ENCODE measurements around the gene EIF4E2.

Gene EIF4E2

GRCh38 chr2:232525199-232525598, 25.3 kb upstream of the EIF4E2 start:
- Histone ChIP-seq H2AK5ac (ENCODE audit: low read length, severe bottlenecking) (no peak overlapping the region), H3K4me2 (ENCODE audit: low read length, poor library complexity, severe bottlenecking) (no peak overlapping the region), H4K8ac (ENCODE audit: low read length) (no peak overlapping the region), H3K4me1 (ENCODE audit: control insufficient read depth, insufficient read depth, low read depth, low read length) (peaks cover 20% of the 10 kb centered on the region), H3K79me1 (replicated peaks; ENCODE audit: low read length, poor library complexity, severe bottlenecking) (no peaks in the 10 kb centered on the region), H3K23ac (ENCODE audit: low read length in 2 of 2) (no peak overlapping the region), H3K18ac (ENCODE audit: low read depth in 1 of 2, low read length in 2 of 2) (no peak overlapping the region), H3K36me3 (ENCODE audit: control insufficient read depth in 1 of 2, insufficient read depth in 2 of 2, low read depth in 1 of 2, low read length in 2 of 2) (no peaks in the 10 kb centered on the region), H2BK12ac (ENCODE audit: low read length in 2 of 2) (no peak overlapping the region), H2BK5ac (ENCODE audit: low read depth, low read length, poor library complexity, severe bottlenecking) (no peak overlapping the region), H4K91ac (ENCODE audit: low read length) (no peak overlapping the region), H2BK120ac (ENCODE audit: low read depth, low read length) (no peak overlapping the region), H2AFZ (ENCODE audit: low read depth, low read length) (no peak overlapping the region), H3K27me3 (ENCODE audit: control insufficient read depth in 1 of 2, insufficient read depth in 1 of 2, low read length in 2 of 2) (peaks cover 59 to 87% of the 10 kb centered on the region in 2 experiments), H3K9me3 (ENCODE audit: control insufficient read depth, low read length) (no peaks in the 10 kb centered on the region), H3K4me3 (ENCODE audit: insufficient read depth in 1 of 2, low read depth in 1 of 2, low read length in 2 of 2) (no peak overlapping the region), H3K14ac (ENCODE audit: low read length in 2 of 2) (no peak overlapping the region), H3K4ac (ENCODE audit: low read depth in 1 of 2, low read length in 2 of 2) (no peak overlapping the region), H2BK15ac (ENCODE audit: low read depth, poor library complexity, severe bottlenecking) (no peak overlapping the region), H3K9ac (ENCODE audit: low read length) (no peak overlapping the region), H3K27ac (ENCODE audit: low read length, poor library complexity, severe bottlenecking) (no peak overlapping the region)
- 83% methylated on average over 12 of the region's 14 CpGs for WGBS
- no peak for DNase-seq

- no peak within 1 kb of the TSS for H3K14ac ChIP-seq (ENCODE audit: low read length in 2 of 2)
- peaks cover 57 to 87% of the 10 kb centered on the region in 2 experiments for H3K27me3 ChIP-seq (ENCODE audit: control insufficient read depth in 1 of 2, insufficient read depth in 1 of 2, low read length in 2 of 2)
- H3K4ac ChIP-seq (ENCODE audit: low read depth in 1 of 2, low read length in 2 of 2) = no peak within 1 kb of the TSS
- H3K27ac ChIP-seq (ENCODE audit: low read length, poor library complexity, severe bottlenecking) = no peak within 1 kb of the TSS
- no peaks in the 10 kb centered on the region for H3K36me3 ChIP-seq (ENCODE audit: control insufficient read depth in 1 of 2, insufficient read depth in 2 of 2, low read depth in 1 of 2, low read length in 2 of 2)
- no peak within 1 kb of the TSS for H3K9ac ChIP-seq (ENCODE audit: low read length)
- no peaks in the 10 kb centered on the region for H3K9me3 ChIP-seq (ENCODE audit: control insufficient read depth, low read length)
- H3K4me1 ChIP-seq (ENCODE audit: control insufficient read depth, insufficient read depth, low read depth, low read length) = peaks cover 20% of the 10 kb centered on the region
- H2BK5ac ChIP-seq (ENCODE audit: low read depth, low read length, poor library complexity, severe bottlenecking) = no peak within 1 kb of the TSS
- no peak within 1 kb of the TSS for H3K18ac ChIP-seq (ENCODE audit: low read depth in 1 of 2, low read length in 2 of 2)
- H2AFZ ChIP-seq (ENCODE audit: low read depth, low read length) = no peak within 1 kb of the TSS
- H2AK5ac ChIP-seq (ENCODE audit: low read length, severe bottlenecking) = no peak within 1 kb of the TSS
- no peak within 1 kb of the TSS for H3K23ac ChIP-seq (ENCODE audit: low read length in 2 of 2)
- DNase-seq = no peak
- H2BK15ac ChIP-seq (ENCODE audit: low read depth, poor library complexity, severe bottlenecking) = no peak within 1 kb of the TSS
- H2BK120ac ChIP-seq (ENCODE audit: low read depth, low read length) = no peak within 1 kb of the TSS
- H4K8ac ChIP-seq (ENCODE audit: low read length) = no peak within 1 kb of the TSS
- H4K91ac ChIP-seq (ENCODE audit: low read length) = no peak within 1 kb of the TSS
- 35% methylated on average over 15 of the region's 18 CpGs for WGBS
- no peak within 1 kb of the TSS for H3K4me3 ChIP-seq (ENCODE audit: insufficient read depth in 1 of 2, low read depth in 1 of 2, low read length in 2 of 2)
- no peaks in the 10 kb centered on the region for H3K79me1 ChIP-seq (replicated peaks; ENCODE audit: low read length, poor library complexity, severe bottlenecking)
- H3K4me2 ChIP-seq (ENCODE audit: low read length, poor library complexity, severe bottlenecking) = no peak within 1 kb of the TSS
- H2BK12ac ChIP-seq (ENCODE audit: low read length in 2 of 2) = no peak within 1 kb of the TSS
Measured at GRCh38 chr2:232525791-232526371, 24.6 kb upstream of the EIF4E2 start, which contains the start of gene CHRND. Gene CHRND (plus strand): TSS chr2:232526160. CDS start chr2:232526216, 56 bp downstream.

- no peak overlapping the region for H3K23ac ChIP-seq (ENCODE audit: low read length in 2 of 2)
- no peak overlapping the region for H3K4ac ChIP-seq (ENCODE audit: low read depth in 1 of 2, low read length in 2 of 2)
- no peak overlapping the region for H3K18ac ChIP-seq (ENCODE audit: low read depth in 1 of 2, low read length in 2 of 2)
- H3K4me2 ChIP-seq (ENCODE audit: low read length, poor library complexity, severe bottlenecking) = no peak overlapping the region
- peaks cover 51 to 87% of the 10 kb centered on the region in 2 experiments for H3K27me3 ChIP-seq (ENCODE audit: control insufficient read depth in 1 of 2, insufficient read depth in 1 of 2, low read length in 2 of 2)
- no peaks in the 10 kb centered on the region for H3K9me3 ChIP-seq (ENCODE audit: control insufficient read depth, low read length)
- WGBS = 82% methylated on average over 11 of the region's 13 CpGs
- H4K91ac ChIP-seq (ENCODE audit: low read length) = no peak overlapping the region
- H3K36me3 ChIP-seq (ENCODE audit: control insufficient read depth in 1 of 2, insufficient read depth in 2 of 2, low read depth in 1 of 2, low read length in 2 of 2) = no peaks in the 10 kb centered on the region
- H2AFZ ChIP-seq (ENCODE audit: low read depth, low read length) = no peak overlapping the region
- no peak overlapping the region for H3K14ac ChIP-seq (ENCODE audit: low read length in 2 of 2)
- no peak overlapping the region for H2BK12ac ChIP-seq (ENCODE audit: low read length in 2 of 2)
- H2BK15ac ChIP-seq (ENCODE audit: low read depth, poor library complexity, severe bottlenecking) = no peak overlapping the region
- no peak overlapping the region for H4K8ac ChIP-seq (ENCODE audit: low read length)
- no peak overlapping the region for H2AK5ac ChIP-seq (ENCODE audit: low read length, severe bottlenecking)
- no peak overlapping the region for H3K27ac ChIP-seq (ENCODE audit: low read length, poor library complexity, severe bottlenecking)
- H3K4me1 ChIP-seq (ENCODE audit: control insufficient read depth, insufficient read depth, low read depth, low read length) = peaks cover 20% of the 10 kb centered on the region
- H3K4me3 ChIP-seq (ENCODE audit: insufficient read depth in 1 of 2, low read depth in 1 of 2, low read length in 2 of 2) = no peak overlapping the region
- no peak for DNase-seq
- no peak overlapping the region for H2BK5ac ChIP-seq (ENCODE audit: low read depth, low read length, poor library complexity, severe bottlenecking)
- H3K9ac ChIP-seq (ENCODE audit: low read length) = no peak overlapping the region
- no peaks in the 10 kb centered on the region for H3K79me1 ChIP-seq (replicated peaks; ENCODE audit: low read length, poor library complexity, severe bottlenecking)
- H2BK120ac ChIP-seq (ENCODE audit: low read depth, low read length) = no peak overlapping the region
Measured at GRCh38 chr2:232526372-232526941, 24.0 kb upstream of the EIF4E2 start.

GRCh38 chr2:232527905-232528470, 22.5 kb upstream of the EIF4E2 start:
- WGBS = 77% methylated on average over 5 of the region's 6 CpGs
- Histone ChIP-seq H4K91ac (ENCODE audit: low read length) (no peak overlapping the region), H3K9ac (ENCODE audit: low read length) (no peak overlapping the region), H2BK12ac (ENCODE audit: low read length in 2 of 2) (no peak overlapping the region), H2BK120ac (ENCODE audit: low read depth, low read length) (no peak overlapping the region), H2AK5ac (ENCODE audit: low read length, severe bottlenecking) (no peak overlapping the region), H3K4ac (ENCODE audit: low read depth in 1 of 2, low read length in 2 of 2) (no peak overlapping the region), H3K4me1 (ENCODE audit: control insufficient read depth, insufficient read depth, low read depth, low read length) (peaks cover 11% of the 10 kb centered on the region), H3K18ac (ENCODE audit: low read depth in 1 of 2, low read length in 2 of 2) (no peak overlapping the region), H3K4me2 (ENCODE audit: low read length, poor library complexity, severe bottlenecking) (no peak overlapping the region), H2BK5ac (ENCODE audit: low read depth, low read length, poor library complexity, severe bottlenecking) (no peak overlapping the region), H3K27ac (ENCODE audit: low read length, poor library complexity, severe bottlenecking) (no peak overlapping the region), H3K14ac (ENCODE audit: low read length in 2 of 2) (no peak overlapping the region), H3K36me3 (ENCODE audit: control insufficient read depth in 1 of 2, insufficient read depth in 2 of 2, low read depth in 1 of 2, low read length in 2 of 2) (no peaks in the 10 kb centered on the region), H3K4me3 (ENCODE audit: insufficient read depth in 1 of 2, low read depth in 1 of 2, low read length in 2 of 2) (no peak overlapping the region), H3K9me3 (ENCODE audit: control insufficient read depth, low read length) (no peaks in the 10 kb centered on the region), H4K8ac (ENCODE audit: low read length) (no peak overlapping the region), H3K23ac (ENCODE audit: low read length in 2 of 2) (no peak overlapping the region), H2BK15ac (ENCODE audit: low read depth, poor library complexity, severe bottlenecking) (no peak overlapping the region), H3K79me1 (replicated peaks; ENCODE audit: low read length, poor library complexity, severe bottlenecking) (no peaks in the 10 kb centered on the region), H3K27me3 (ENCODE audit: control insufficient read depth in 1 of 2, insufficient read depth in 1 of 2, low read length in 2 of 2) (peaks cover 40 to 79% of the 10 kb centered on the region in 2 experiments), H2AFZ (ENCODE audit: low read depth, low read length) (no peak overlapping the region)
- DNase-seq = no peak

Data from mesenchymal stem cell (in vitro differentiated cells and primary cell).